ENCODE data around the gene DHX16.

- no peak for TF ChIP-seq CTCF (IDR thresholded peaks at IDR 0.05)
- TF ChIP-seq EZH2 (IDR thresholded peaks at IDR 0.05; ENCODE audit: borderline replicate concordance, insufficient read depth, low read depth, low read length, poor library complexity, severe bottlenecking): no peak
Observed at GRCh38 chr6:30618270-30618797, 54.5 kb downstream of the DHX16 start.
